Smooth muscle cell of bladder (primary cell): Measurements from ENCODE around the gene KCTD11. TPM values are rescaled to one million over a fixed set of nuclear protein-coding genes. Genes with fewer than 3 reads are reported as not detected.

ENCODE experiments used
- total RNA-seq: library from RNA; depleted of rRNA; stranded (reverse); fragments of >200 nt; gene quantifications from 2 replicates; pipeline ENCODE4 v1.2.3, GENCODE V29; 2014

Gene KCTD11
- 6.8 and 16.4 TPM in 2 replicates for total RNA-seq

DNA sequence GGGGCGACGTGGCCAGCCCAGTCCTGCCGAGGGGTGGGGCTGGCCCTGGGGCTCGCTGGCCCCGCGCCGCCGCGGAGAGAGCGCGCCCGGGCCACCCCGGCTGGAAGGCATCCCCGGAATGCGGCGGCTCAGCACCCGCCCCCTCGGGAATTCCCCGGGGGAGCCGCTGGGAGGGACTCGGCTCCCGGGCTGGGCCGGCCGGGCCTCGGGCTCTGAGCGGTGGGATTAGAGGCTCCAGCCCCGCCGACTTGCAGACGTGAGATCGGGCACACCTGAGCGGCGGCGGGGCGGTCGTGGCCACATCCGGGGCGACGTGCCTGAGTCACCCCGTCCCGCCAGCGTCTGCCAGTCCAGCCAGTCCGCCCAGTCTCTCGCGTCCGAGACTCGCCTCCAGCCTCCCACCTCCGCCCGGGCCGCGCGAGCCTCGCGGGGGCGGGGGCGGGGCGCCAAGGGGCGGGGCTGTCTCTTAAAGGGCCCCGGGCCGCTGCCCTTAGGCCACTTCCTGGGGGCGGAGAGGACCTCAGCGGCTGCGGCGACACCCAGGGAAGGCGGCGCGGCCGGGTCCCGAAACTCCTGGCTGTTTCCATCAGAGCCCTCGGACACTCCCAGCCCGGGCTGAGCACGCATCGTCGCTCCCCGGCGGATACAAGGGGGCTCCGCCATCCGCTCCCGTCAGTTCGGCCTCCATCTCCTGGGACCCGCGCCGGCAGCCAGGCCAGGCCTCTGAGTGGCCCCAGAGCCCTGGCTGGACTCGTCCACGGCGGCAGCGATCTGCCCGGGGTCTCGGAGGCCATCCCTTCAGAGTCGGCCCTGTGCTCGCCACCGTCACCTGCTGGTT, at the start of gene KCTD11:
KCTD11 (plus strand) TSS at position 498 of the 838 bp plus-strand sequence.

DNA sequence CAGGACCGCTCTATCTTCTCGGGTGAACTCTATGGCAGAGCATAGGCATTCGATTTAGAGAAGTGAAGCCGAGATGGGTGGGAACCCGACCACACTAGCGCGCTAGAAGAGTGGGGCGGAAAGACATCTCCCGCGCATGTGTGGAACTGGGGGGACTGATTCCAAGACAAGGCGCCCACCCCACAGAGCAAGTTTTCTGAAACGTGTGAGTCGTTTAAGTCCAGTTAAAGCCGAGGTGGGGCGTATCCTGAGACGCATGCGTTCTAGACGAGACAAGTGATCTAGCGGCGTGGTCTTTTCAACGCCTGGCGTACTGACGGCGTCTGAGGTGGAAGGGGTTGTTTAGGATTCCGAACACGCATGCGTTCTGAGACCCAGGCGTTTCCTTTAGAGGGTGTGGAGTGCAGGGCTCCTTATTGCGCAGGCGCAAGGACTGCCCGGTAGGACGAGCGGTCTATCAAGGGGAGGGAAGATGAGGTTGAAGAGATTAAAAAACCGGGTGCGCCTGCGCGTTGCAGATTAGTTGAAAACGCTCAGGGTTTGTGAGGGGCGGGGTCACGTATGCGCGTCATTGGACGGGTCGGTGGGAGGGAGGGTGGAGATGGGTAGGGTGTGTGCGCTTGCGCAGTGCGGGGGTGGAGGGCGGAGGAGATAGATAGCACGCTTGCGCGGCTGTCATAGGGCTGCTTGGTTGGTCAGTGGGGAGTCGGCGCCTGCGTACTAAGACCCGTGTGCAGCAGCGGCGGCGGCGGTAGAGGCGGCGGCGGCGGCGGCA, 44.9 kb upstream of the KCTD11 start, which contains the start of gene EIF5A:
EIF5A (plus strand) TSS at position 718 of the 775 bp plus-strand sequence. CDS start 2,008 bp downstream, outside the sequence.

DNA sequence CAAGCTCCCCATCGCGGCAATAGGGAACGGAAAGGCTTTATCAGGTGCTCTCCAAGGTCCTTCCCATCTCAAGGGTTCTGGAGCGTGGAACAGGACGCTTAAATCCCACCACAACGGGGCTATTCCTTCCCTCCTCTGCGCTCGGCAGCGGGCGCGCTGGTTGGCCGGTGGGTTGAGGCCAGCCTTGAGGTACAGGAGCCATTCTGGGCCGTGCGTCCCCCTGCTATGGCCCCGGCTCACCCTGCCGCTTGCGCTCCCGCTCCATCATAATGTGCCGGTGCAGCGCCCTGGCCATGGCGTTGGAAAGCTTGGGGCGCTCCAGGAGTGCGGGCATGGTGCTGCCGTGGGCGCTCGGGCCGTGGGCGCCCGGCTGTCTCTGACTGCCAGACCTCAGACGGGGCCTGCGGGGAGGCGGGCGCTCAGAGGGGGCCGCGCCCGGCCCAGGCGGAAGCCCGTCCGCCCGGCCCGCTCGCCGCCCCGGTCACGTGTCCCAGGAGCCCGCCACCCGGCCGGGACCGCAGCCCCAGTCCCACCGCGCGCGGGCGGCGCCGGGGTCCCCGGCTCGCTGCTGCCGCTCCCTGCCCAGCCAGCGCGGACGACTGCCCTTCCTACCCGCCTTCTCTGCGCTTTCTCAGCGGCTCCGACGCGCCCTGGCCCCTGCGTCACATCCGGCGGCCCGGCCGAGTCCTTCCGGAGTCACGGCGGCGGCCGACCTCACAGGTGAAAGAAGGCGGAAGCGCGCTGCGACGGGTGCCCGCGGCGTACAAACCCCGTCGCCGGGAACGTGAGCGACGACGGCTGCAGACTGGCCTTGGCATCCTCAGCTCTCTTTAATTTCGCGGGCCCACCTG, 37.0 kb upstream of the KCTD11 start, which contains the start of gene GPS2:
GPS2 (minus strand) TSS at position 642 of the 851 bp plus-strand sequence; CDS start at position 334, 308 bp downstream.

DNA sequence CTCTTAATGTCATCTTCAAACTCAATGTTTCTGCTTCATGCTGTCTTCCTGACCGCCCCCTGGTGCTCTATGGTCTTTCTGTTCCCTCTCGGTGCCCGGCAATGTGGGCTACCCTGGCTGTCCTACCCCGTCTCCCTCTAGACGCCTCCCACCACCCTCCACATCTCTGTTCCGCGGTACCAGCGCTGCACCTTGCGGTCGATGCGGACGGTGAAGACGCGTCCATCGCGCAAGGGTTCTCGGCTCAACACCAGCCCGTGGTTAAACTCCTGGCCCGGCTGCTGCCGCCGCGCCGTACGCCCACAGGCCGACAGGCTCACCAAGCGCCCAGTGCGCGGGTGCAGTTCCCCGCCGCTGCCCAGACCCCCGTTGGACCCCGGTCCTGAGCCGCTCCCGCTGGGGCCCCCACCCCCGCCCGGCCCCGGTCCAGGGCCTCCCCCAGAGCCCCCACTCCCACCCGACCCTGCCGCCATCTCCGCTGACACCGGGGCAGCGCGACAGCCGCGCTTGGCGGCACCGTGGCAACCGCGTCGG, 23.1 kb upstream of the KCTD11 start, which contains the start of gene NEURL4:
NEURL4 (minus strand) TSS at position 496 of the 534 bp plus-strand sequence; CDS start at position 473, 23 bp downstream.

DNA sequence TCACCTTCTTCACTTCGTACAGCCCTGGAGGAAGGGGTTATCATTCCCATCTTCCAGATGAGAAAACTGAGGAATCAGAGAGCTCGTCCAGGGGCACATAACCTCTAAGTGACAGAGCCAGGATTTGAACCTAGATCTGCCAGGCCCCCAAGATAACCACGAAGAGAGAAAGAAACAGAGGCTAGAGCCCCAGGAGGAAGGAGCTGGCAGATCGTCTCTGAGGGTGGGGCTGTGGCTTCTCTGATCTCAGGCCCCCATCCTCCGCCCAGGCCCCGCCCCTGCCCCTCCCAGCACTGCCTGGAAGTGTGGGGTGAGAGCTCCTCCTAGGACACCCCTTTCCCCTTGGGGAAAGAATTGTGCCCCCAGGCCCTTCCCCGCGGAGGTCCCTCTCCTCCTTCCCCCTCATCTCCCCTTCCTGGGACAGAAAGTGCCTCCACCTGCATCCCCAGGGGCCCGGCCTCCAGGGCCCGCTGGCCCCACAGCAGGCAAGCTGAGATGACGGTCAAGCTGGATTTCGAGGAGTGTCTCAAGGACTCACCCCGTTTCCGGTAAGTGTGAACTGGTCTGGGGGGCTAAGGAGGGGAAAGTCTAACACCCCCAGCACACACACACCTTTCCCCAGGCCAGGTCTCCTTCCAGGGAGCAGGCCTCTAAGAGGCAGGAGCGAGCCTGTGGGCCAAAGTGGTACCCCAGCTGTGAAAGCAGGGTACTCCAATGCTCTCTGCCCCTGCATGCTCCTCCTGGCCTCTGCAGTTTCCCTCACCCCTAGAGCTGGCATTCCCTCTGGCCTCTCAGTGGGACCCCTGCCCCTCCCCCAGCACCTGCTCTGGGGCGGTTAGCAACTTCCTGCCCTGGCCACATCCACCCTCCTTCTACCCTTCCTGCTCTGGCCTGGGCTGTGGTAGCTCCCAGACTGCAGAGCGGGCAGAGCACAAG, 15.5 kb upstream of the KCTD11 start, which contains the start of gene ACAP1:
ACAP1 (plus strand) TSS at position 290 of the 936 bp plus-strand sequence; CDS start at position 496, 206 bp downstream.

DNA sequence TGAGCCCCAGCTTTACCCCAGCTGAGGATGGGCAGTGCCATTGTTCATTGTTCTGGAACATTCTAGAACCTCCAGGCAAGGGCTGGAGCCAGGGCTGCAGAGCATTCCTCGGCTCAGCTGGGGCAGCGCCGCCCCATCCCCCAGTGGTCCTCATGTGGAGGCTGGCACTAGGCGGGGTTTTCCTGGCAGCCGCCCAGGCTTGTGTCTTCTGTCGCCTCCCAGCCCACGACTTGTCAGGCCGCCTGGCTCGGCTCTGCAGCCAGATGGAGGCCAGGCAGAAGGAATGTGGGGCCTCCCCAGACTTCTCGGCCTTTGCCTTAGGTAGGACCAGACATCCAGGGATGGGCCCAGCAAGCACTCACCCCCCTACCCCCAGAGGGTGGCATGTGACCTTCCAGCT, 3.1 kb downstream of the KCTD11 start, which contains the start of gene TMEM95:
TMEM95 (plus strand) TSS at position 104 of the 400 bp plus-strand sequence; CDS start at position 153, 49 bp downstream.

DNA sequence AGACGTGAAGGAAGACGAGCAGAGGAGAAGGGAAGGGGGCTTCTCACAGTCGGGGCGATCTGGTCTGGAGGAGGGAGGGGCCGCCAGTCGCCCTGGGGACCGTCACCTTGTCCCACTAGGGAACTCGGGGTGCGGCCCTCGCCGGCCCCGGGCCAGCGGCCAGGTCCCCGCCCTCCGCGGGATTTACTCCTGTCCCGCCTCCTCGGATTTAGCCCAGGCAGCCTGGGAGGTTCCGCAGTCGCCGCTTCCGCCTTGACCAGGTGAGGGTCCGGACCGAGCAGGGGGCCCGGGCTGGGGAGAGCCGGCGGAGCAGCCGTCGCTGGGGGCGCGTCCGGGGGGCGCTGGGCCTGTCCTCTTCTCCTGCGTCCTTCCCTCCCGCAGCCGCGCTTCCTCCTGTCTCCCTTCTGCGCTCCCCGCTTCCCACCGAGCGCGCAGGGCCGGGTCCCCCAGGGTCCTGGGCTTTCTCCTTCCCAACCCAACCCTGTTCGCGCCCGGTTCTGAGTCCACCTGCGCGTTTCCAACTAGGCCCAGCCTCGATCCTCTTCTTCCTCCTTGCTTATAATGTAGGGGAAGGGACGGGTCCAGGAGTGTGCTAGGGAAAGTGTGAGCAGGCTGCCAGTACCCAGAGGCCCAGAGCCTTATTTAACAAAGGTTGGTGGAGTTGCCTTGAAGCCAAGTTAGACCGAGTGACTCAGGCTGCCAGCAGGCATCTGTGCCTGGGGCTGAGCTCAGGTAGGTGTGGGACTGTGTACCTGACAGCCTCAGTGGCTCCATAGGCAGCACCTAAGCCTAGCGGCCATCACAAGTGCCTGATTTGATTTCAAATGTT, 29.1 kb downstream of the KCTD11 start, which contains the start of gene TNK1:
TNK1 (plus strand) TSS at position 235 of the 829 bp plus-strand sequence. CDS start 1,838 bp downstream, outside the sequence.

DNA sequence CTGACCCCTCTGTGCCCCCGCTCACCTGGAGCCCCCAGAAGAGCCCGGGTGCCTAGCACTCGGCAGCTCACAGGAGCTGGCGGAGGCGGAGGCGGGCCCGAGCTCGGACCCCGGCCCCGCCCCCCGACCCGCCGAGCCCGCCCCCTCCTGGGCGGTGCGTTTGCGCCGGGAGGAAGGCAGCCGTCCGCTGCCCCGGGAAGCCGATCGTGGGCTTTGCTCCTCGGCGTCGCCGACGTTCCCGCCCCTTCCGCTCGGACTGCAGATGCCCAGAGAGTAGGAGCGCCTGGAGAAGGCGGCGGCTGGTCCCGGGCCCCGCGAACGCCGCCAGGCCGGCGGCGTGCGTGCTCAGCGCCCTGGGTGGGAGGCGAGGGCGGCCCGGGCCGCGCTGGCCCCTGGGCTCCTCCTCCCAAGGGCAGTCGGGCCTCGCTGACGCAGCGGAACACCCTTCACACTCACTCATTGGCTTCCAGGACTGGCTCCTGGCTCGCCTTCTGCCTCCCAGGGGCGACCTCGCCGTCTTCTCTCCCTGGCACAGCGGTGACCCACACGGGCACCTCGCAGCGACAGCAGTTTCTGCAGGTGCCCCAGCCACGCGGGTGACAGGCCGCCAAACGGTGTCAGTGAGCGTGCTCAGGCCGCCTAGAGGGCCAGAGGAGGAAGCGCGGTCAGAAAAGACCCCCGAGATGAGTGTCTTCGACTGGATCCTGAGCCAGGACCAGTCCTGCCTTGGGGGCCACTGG, 42.7 kb downstream of the KCTD11 start, which contains the start of gene PLSCR3:
PLSCR3 (minus strand) TSS at position 74 of the 740 bp plus-strand sequence. CDS start 415 bp downstream, outside the sequence.

DNA sequence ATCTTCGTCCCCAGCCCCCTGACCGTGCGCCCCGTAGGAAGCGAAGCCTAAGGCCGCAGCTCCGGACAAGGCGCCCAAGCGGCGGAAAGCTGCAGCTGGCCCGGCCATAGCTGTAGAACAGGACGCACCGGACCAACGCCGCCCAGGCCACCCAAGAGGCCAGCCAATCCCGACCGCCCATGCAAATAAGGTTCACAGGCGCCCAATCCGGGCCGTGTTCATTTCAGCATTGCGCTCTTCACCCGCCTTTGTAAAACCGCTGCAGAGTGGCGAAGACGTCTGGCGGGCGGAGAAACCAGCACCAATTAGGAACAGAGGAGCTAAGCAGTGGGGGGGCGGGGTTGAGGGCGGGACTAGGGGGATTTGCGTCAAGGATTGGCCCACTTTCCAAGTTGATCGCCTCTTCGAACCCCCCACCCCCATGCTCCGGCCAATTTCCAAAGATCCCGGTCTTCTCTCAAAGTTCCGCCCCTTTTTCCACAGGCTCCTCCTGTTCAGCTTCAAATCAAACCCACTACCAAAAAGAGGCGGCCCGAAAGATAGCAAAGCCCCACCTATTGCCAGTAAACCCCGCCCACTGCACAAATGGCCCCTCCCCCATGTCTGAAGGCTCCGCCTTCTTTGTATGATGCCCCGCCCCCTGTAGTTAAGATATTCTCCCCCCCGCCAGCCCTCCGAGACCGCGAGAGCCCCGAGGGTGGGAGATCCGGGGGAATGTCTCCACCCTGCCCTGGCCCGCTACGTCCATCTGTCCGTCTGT, 52.2 kb downstream of the KCTD11 start, which contains the start of gene TMEM256:
TMEM256 (minus strand) TSS at position 121 of the 760 bp plus-strand sequence; CDS start at position 108, 13 bp downstream.

Other genes with a start within 250 kb of the KCTD11 start
- gene ASGR2, start 237.3 kb upstream of the KCTD11 start, total RNA-seq = not detected in 2 replicates
- gene ASGR1, start 172.8 kb upstream of the KCTD11 start, total RNA-seq = 0.28 and 0.37 TPM in 2 replicates
- gene DLG4, start 132.3 kb upstream of the KCTD11 start, total RNA-seq = 9.0 and 18.4 TPM in 2 replicates
- gene ACADVL, start 132.2 kb upstream of the KCTD11 start, total RNA-seq = 227 and 290 TPM in 2 replicates
- gene DVL2, start 117.6 kb upstream of the KCTD11 start, total RNA-seq = 78.2 and 87.1 TPM in 2 replicates
- 38.3 and 47.5 TPM in 2 replicates for gene PHF23, start 112.7 kb upstream of the KCTD11 start, total RNA-seq
- 168 and 193 TPM in 2 replicates for gene GABARAP, start 109.7 kb upstream of the KCTD11 start, total RNA-seq
- gene CTDNEP1, start 100.4 kb upstream of the KCTD11 start, total RNA-seq = 15.2 and 17.6 TPM in 2 replicates
- gene ELP5, start 99.9 kb upstream of the KCTD11 start, total RNA-seq = 26.5 and 27.7 TPM in 2 replicates
- 1.3 and 1.6 TPM in 2 replicates for gene CLDN7, start 89.7 kb upstream of the KCTD11 start, total RNA-seq
- 0.28 TPM in 2 replicates for gene SLC2A4, start 70.4 kb upstream of the KCTD11 start, total RNA-seq
- gene YBX2, start 57.5 kb upstream of the KCTD11 start, total RNA-seq = 0.09 TPM in 1 of 2 replicates, not detected in the other
- 397 and 405 TPM in 2 replicates for gene EIF5A, start 44.5 kb upstream of the KCTD11 start, total RNA-seq
- gene GPS2, start 36.8 kb upstream of the KCTD11 start, total RNA-seq = 26.2 and 32.5 TPM in 2 replicates
- gene NEURL4, start 22.8 kb upstream of the KCTD11 start, total RNA-seq = 14.4 and 23.1 TPM in 2 replicates
- gene ACAP1, start 15.6 kb upstream of the KCTD11 start, total RNA-seq = 2.1 and 3.3 TPM in 2 replicates
- gene TMEM95, start 3.0 kb downstream of the KCTD11 start, total RNA-seq = not detected in 2 replicates
- gene TNK1, start 28.9 kb downstream of the KCTD11 start, total RNA-seq = 0.37 and 0.57 TPM in 2 replicates
- 13.9 and 14.4 TPM in 2 replicates for gene PLSCR3, start 42.4 kb downstream of the KCTD11 start, total RNA-seq
- gene TMEM256, start 51.9 kb downstream of the KCTD11 start, total RNA-seq = 105 and 158 TPM in 2 replicates
- gene NLGN2, start 55.7 kb downstream of the KCTD11 start, total RNA-seq = 4.1 and 6.3 TPM in 2 replicates
- not detected in 2 replicates for gene SPEM1, start 68.2 kb downstream of the KCTD11 start, total RNA-seq
- gene SPEM2, start 73.5 kb downstream of the KCTD11 start, total RNA-seq = not detected in 2 replicates
- gene SPEM3, start 76.7 kb downstream of the KCTD11 start, total RNA-seq = not detected in 2 replicates
- 0.71 and 0.74 TPM in 2 replicates for gene TMEM102, start 83.3 kb downstream of the KCTD11 start, total RNA-seq
- 0.71 and 3.4 TPM in 2 replicates for gene FGF11, start 87.3 kb downstream of the KCTD11 start, total RNA-seq
- 5.9 and 7.3 TPM in 2 replicates for gene CHRNB1, start 92.9 kb downstream of the KCTD11 start, total RNA-seq
- gene ZBTB4, start 127.5 kb downstream of the KCTD11 start, total RNA-seq = 14.8 and 19.0 TPM in 2 replicates
- gene SLC35G6, start 129.3 kb downstream of the KCTD11 start, total RNA-seq = not detected in 2 replicates
- 65.1 and 79.0 TPM in 2 replicates for gene POLR2A, start 132.2 kb downstream of the KCTD11 start, total RNA-seq
- 2.1 and 4.4 TPM in 2 replicates for gene TNFSF12, start 196.9 kb downstream of the KCTD11 start, total RNA-seq
- 0.71 and 0.74 TPM in 2 replicates for gene TNFSF13, start 206.6 kb downstream of the KCTD11 start, total RNA-seq
- gene SENP3, start 209.8 kb downstream of the KCTD11 start, total RNA-seq = 61.0 and 67.3 TPM in 2 replicates
- 11.2 and 16.3 TPM in 2 replicates for gene CD68, start 227.5 kb downstream of the KCTD11 start, total RNA-seq
- 54.0 and 54.8 TPM in 2 replicates for gene MPDU1, start 231.7 kb downstream of the KCTD11 start, total RNA-seq
- 0.14 and 0.18 TPM in 2 replicates for gene SOX15, start 237.9 kb downstream of the KCTD11 start, total RNA-seq